ENCODE measurements around the gene MRPL36.

MRPL36 gene

GRCh38 chr5:1830571-1831228 lies 31.1 kb upstream of the MRPL36 start:
- no peak overlapping the region for H3K27ac ChIP-seq

GRCh38 chr5:1827886-1828397 lies 28.3 kb upstream of the MRPL36 start:
- H3K27ac ChIP-seq = no peak overlapping the region
- no peak for TF ChIP-seq ZFX (IDR thresholded peaks at IDR 0.05; ENCODE audit: borderline replicate concordance)
- no peak for TF ChIP-seq CTCF (IDR thresholded peaks at IDR 0.05)

More at GRCh38 chr5:1830571-1831228, 31.1 kb upstream of the MRPL36 start:
- no peak for TF ChIP-seq CTCF (IDR thresholded peaks at IDR 0.05)
- no peak for TF ChIP-seq ZFX (IDR thresholded peaks at IDR 0.05; ENCODE audit: borderline replicate concordance)

- TF ChIP-seq ZFX (IDR thresholded peaks at IDR 0.05; ENCODE audit: borderline replicate concordance) (no peak), CTCF (IDR thresholded peaks at IDR 0.05) (no peak)
- H3K27ac ChIP-seq = no peak overlapping the region
These were observed 27.6 kb upstream of the MRPL36 start for GRCh38 chr5:1827025-1827885.

GRCh38 chr5:1826235-1826980 lies 26.8 kb upstream of the MRPL36 start:
- no peak overlapping the region for H3K27ac ChIP-seq
- no peak for TF ChIP-seq CTCF (IDR thresholded peaks at IDR 0.05)
- no peak for TF ChIP-seq ZFX (IDR thresholded peaks at IDR 0.05; ENCODE audit: borderline replicate concordance)

- TF ChIP-seq CTCF (IDR thresholded peaks at IDR 0.05) = no peak
- TF ChIP-seq ZFX (IDR thresholded peaks at IDR 0.05; ENCODE audit: borderline replicate concordance) = no peak
- no peak overlapping the region for H3K27ac ChIP-seq
These were observed 25.5 kb upstream of the MRPL36 start for GRCh38 chr5:1824903-1825841.

GRCh38 chr5:1824109-1824821 lies 24.6 kb upstream of the MRPL36 start:
- TF ChIP-seq CTCF (IDR thresholded peaks at IDR 0.05) = peak; percentile 37; the same call in 1 of the 2 replicates
- TF ChIP-seq ZFX (IDR thresholded peaks at IDR 0.05; ENCODE audit: borderline replicate concordance) = no peak
- no peak overlapping the region for H3K27ac ChIP-seq
